GM19239 (cell line): ENCODE data around the gene USP21.

Experiments used
- DNase-seq: peaks from one replicate; pipeline ENCODE4 v3.0.0; 2011; ENCODE audit warnings: low spot score; ENCODE audit not compliant: insufficient read length
- FAIRE-seq: peaks from 2 replicates; lab custom pipeline; 2011; peaks lifted over from hg19 to GRCh38; lab: Jason Lieb, UNC

USP21 gene

GRCh38 chr1:161201836-161202712 is 42.8 kb downstream of the USP21 start, which contains the start of gene NDUFS2:
Gene NDUFS2, plus strand, starts transcription at chr1:161202367. Its CDS starts 19 bp downstream, at chr1:161202386.
- DNase-seq: peak; percentile 93

DNA sequence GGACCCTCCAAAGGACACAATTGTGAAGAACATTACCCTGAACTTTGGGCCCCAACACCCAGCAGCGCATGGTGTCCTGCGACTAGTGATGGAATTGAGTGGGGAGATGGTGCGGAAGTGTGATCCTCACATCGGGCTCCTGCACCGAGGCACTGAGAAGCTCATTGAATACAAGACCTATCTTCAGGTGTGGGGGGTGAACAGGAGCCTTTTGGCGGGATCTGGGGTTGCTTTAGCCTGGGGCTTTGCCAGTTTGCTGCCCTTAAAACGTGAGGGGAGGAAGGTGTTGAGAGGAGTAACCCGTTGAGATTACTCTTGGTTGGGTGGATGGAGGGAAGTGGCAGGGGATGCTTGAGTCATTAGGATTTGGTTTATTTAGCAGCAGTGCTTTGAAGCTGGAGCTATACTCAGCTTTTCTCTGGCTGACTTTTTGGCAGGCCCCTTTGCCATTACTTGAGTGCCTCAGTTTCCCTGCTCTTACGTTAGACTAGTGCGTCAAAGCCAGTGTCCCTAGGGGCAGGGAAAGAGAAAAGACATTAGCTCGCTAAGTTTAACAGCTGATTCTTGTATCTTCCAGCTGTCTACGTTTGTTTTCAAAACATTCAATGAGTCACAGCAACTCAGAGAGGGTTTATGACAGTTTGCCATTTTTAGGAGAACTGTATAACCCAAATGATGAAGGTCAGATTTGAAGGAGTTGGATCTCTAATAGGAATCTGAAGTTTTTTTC is 47.3 kb downstream of the USP21 start:
- FAIRE-seq: no peak
- no peak for DNase-seq

More at GRCh38 chr1:161201836-161202712, 42.8 kb downstream of the USP21 start, which contains the start of gene NDUFS2:
- FAIRE-seq: peak; percentile 97

DNA sequence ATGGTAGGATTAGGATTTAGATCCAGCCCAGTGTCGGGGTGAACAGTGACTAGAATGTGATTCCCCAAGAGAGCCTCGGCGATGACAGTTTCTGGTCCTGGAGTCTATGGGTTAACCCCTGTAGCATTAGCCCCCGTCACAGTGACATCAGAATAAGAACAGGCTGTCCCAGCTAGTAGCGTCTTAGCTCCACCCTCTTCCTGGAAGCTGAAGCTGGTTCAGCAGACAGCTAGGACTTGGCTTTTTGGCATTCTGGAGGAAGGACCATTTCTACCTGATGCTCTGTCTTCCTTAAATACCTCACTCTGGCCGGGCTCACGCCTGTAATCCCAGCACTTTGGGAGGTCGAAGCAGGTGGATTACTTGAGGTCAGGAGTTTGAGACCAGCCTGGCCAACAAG is 47.9 kb downstream of the USP21 start:
- no peak for FAIRE-seq
- no peak for DNase-seq

GRCh38 chr1:161209790-161210409 is 50.6 kb downstream of the USP21 start:
- DNase-seq: peak; percentile 69
- peak; percentile 83 for FAIRE-seq

GRCh38 chr1:161214369-161214768 is 55.1 kb downstream of the USP21 start:
- no peak for FAIRE-seq
- DNase-seq: no peak

- FAIRE-seq (no peak), DNase-seq (no peak)
Measured at GRCh38 chr1:161215076-161215475, 55.8 kb downstream of the USP21 start, which contains the start of gene FCER1G. Gene FCER1G, plus strand, starts transcription at chr1:161215295. Its CDS starts 27 bp downstream, at chr1:161215322.
